ENCODE data around the gene ORAI3.

ORAI3 gene

DNA sequence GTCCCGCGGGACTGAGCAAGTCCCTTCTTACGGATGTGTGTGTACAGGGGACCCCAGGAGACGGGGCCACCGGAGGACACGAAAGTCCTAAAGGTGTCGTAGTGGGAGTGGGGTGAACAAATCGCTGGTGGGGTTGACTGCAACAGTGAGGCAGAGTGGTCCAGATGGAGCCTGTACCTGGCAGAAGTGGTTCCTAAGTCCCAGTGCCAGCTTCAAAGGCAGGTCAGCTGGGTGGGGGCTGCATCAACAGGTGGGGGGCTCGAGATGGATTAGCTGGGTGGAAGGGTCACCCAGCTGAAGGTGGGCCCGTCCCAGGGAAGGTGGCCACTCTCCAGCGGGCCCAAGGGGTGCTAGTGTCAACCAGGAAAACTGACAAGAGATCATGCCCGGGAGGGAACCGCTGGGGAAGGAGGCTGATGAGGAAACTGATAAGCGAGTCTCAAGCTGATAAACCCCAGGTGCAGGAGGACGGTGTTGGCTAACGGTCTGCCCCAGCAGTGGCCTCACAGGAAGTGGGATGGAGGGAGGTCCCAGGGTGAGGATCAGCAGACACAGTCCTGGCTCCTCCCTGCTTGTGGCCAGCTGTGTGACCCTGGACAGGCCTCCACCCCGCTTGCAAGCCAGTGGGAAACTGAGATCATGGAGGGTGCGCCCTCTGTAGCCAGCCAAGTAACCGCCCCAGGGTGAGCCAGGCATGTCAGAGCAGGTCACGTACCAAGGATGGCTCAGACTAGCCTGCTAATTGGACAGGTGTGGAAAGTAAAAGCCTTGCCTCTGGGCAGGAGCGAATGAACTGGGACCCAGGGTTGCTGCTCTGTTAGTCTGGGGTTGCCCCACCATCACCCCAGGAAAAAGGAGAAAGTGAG lies 1.0 kb downstream of the ORAI3 start:
- DNase-seq = no peak

DNA sequence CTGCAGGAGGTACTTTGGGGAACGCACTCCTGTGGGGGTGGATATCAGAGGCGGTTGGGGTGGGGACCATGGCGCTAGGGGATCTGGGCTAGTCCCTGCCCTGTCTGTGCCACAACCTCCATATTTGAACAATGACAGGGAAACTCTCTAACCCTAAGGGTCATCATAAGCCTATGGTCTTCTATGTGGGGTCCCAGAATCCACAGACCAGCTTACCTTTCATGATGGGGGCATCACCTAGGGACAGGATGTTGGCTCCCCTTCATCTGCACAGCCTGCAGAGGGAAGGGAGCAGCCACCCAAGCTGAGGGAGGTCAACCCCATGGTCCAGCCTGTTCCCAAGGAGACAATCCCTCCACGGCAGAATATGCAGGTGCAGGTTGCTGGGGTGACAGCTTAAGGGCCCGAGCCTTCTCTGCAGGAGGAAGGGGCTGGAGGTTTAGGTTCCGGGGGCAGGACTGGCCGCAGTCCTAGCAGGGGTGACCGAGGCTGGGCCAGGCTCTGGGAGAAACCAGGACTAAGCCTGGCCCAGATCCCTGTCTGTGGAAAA lies 1.7 kb downstream of the ORAI3 start:
- DNase-seq = no peak

GRCh38 chr16:30951193-30951592 lies 2.3 kb downstream of the ORAI3 start:
- no peak for DNase-seq

GRCh38 chr16:30951750-30952149 lies 2.9 kb downstream of the ORAI3 start:
- DNase-seq = no peak

- DNase-seq = no peak
Measured at GRCh38 chr16:30953111-30953510, 4.2 kb downstream of the ORAI3 start.

DNA sequence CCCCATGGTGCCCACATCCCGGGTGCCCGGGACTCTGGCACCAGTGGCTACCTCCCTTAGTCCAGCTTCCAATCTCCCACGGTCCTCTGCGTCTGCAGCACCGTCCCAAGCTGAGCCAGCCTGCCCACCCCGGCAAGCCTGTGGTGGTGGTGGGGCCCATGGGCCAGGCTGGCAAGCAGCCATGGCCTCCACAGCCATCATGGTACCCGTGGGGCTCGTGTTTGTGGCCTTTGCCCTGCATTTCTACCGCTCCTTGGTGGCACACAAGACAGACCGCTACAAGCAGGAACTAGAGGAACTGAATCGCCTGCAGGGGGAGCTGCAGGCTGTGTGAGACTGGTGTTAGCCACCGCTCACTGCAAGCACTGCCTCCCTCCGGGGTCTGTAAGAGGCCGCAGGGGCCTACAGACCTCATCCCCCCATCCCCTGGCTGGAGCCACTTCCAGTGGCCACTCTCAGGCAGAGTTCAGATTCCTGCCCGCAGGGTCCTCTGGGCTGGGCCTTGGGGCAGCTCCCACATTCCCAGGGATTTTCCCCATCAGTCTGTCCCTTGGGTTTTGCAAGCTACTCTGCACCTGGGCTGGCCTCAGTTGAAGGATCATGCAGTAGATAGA lies 4.8 kb downstream of the ORAI3 start:
- DNase-seq = peak; percentile 53

- DNase-seq = no peak
Measured at GRCh38 chr16:30954993-30955392, 6.1 kb downstream of the ORAI3 start.

DNA sequence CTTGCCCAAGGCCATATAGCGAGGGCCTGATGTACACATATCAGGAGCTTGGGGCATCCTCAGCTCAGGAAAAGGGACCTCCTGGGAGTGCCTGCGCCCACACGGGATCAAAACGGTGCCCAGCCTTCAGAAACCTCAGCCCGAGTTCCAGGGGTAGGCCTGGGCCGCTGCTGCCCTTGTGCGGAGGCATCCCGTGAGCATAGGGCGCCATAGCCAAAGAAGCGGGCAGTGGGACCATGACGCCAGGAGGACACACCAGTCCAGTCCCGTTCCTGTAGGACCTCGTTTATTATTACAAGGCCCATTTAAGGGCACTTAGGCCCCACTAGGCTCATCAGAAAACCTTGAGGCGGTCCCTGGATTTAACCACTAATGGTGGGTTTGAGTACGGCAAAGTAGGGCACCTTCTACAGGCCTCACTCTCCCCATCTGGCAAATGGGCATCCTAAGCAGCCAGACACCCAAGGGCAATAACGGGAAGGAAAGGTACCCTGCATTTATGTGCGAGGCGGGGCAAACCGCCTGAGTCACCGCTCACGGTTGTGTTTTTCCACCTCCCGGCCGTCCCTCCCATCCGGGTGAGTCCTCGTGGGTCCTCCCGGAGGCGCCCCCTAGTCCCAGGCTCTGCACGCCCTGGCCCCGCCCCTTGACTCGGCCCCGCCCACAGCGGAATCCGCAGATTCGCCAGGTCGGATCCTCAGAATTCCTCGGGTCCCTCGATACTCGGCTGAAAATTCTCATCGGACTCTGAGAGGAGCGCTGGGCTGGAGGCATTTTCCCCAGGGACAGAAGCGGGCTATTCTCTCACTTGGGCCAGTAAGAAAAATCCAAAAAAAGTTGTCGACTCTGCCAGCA lies 8.0 kb downstream of the ORAI3 start:
- DNase-seq = peak; percentile 69

GRCh38 chr16:30957456-30958174 lies 8.7 kb downstream of the ORAI3 start, which contains the start of gene SETD1A:
TSS of gene SETD1A (plus strand) at chr16:30957754. CDS start at chr16:30958732, 978 bp downstream.
- peak; percentile 93 for DNase-seq

DNA sequence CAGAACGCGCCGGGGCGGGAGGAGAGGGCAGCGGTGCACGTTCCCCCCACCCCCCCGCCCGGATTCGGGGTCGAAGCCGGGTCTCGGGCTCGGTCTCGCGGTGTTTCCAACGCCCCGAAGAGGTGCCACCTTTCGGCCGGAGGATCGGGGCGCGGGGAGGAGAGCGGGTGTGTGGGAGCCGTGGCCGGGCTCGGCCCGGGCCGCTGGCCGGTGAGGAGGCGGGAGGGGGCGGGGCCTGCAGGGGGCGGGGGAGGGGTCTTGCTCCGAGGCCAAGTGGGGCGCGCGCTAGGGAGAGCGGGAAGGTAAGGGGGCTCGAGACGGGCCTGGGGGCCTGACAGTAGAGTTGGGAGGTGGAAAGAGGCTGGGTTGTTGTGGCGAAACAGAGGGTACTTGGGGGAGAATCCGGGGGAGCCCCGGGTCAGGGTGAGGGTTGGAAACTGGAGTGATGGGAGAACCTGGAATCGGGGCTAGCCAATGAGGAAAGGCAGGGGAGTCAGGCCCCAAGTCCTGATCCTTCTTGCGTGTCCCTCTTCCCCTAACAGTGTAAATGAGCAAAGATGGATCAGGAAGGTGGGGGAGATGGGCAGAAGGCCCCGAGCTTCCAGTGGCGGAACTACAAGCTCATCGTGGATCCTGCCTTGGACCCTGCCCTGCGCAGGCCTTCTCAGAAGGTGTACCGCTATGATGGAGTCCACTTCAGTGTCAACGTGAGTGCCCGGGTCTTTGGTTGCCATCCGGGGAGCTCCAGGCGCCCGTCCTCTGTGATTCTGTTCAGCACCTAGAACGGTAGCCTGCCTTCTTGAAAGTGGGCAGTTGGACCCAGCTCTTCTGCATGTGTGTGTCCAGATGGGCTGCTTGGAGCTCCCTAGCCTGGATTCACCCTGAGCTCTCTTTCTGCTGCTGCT lies 9.6 kb downstream of the ORAI3 start:
- DNase-seq = no peak

DNA sequence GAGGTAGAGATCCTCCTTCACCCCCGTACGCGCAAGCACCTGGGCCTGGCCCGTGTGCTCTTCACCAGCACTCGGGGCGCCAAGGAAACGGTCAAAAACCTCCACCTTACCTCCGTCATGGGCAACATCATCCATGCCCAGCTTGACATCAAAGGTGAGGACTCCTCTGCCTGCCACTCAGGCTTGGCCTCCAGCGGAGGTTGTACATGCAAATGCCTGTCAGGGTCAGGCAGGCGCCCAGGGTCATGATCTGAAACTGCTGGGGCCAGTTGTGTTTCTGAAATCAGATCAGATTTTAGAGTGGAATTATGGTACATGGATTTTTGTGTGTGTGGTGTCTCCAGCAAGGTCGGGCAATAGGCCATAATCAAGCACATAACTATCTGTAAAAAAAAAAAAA lies 12.5 kb downstream of the ORAI3 start:
- DNase-seq = no peak

- DNase-seq = no peak
Measured at GRCh38 chr16:30963925-30964511, 15.2 kb downstream of the ORAI3 start.

DNA sequence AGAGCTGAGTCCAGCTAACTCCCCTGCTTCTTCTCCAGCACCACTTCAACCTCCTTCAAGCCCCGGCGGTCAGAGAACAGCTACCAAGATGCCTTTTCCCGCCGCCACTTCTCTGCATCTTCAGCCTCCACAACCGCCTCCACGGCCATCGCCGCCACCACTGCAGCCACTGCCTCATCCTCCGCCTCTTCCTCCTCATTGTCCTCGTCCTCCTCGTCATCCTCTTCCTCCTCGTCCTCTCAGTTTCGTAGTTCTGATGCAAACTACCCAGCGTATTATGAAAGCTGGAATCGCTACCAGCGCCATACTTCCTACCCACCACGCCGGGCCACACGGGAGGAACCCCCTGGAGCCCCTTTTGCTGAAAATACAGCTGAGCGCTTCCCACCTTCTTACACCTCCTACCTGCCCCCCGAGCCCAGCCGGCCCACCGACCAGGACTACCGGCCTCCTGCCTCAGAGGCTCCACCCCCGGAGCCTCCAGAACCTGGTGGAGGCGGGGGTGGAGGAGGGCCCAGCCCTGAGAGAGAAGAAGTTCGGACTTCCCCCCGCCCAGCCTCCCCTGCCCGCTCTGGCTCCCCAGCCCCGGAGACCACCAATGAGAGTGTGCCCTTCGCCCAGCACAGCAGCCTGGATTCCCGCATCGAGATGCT lies 15.8 kb downstream of the ORAI3 start:
- DNase-seq = no peak

DNA sequence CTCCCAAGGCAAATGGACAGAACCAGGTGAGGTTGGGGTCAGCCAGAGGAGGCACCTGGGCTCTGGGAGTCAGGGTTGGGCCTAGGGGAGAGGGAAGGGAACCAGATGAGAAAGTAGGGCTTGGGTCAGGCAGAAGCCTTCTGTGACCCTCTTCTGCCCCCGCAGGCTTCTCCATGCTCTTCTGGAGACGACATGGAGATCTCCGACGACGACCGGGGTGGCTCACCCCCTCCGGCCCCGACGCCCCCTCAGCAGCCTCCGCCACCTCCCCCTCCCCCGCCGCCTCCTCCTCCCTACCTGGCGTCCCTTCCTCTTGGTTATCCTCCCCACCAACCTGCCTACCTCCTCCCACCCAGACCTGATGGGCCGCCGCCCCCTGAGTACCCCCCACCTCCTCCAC lies 16.6 kb downstream of the ORAI3 start:
- no peak for DNase-seq

GRCh38 chr16:30966033-30966619 lies 17.3 kb downstream of the ORAI3 start:
- no peak for DNase-seq

- no peak for DNase-seq
Measured at GRCh38 chr16:30967795-30968194, 18.9 kb downstream of the ORAI3 start.

DNA sequence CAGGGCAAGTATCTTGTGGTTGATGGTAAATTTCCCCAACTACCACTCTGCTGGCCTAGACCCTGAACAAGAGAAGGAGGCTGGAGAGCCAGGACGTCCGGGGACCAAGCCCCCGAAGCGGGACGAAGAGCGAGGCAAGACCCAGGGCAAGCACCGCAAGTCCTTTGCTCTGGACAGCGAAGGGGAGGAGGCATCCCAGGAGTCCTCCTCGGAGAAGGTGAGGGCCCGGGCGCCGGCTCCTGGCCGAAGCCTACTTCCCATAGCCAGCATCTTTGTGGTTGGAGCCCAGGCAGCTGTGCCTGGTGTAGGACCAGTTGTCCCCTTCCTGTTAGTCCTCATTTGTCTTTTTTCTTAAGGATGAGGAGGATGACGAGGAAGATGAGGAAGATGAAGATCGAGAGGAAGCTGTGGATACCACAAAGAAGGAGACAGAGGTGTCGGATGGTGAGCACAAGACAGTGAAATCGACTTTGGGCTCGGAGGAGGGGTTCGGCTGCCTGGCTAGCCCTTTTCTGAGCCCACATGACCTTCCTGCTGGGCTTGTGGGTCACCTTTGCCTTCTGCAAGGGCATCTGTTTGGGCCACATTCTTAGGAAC lies 20.5 kb downstream of the ORAI3 start:
- no peak for DNase-seq

GRCh38 chr16:30971298-30971697 lies 22.4 kb downstream of the ORAI3 start:
- DNase-seq = no peak

DNA sequence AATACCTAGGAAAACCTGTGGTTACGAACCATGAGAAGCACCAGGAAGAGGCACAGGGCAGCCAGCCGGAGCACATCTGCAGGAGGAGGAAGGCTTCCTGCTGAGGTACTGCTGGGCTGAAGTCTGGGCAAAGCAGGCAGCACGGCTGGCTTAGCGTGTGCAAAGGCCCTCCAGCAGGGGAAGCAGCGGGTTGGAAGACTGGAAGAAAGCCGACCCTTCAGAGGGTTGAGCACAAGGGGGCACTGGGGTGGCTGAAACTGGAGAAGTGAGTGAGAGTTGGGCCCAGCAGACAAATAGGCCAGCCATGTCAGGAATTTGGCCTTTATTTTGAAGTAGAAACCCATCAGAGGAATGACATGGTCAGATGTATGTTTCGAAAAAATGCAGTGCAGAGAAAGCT lies 24.0 kb downstream of the ORAI3 start:
- no peak for DNase-seq

GRCh38 chr16:30974348-30974747 lies 25.5 kb downstream of the ORAI3 start:
- DNase-seq = no peak
